Mesothelial cell of epicardium (in vitro differentiated cells): ENCODE results near the gene PGGHG. TPM values are rescaled to one million over a fixed set of nuclear protein-coding genes. Genes with fewer than 3 reads are reported as not detected.
"Not testable (repeated sequence)": the region's sequence is repeated elsewhere in the genome, so short reads cannot be mapped to it uniquely, and the experiment has no call there.

Source experiments
- DNase-seq, 2 experiments: peaks; one replicate each; pipeline ENCODE4 v3.0.0; 2021; ENCODE audit warnings: low spot score in 2 of 2; ENCODE audit not compliant: unreplicated experiment in 2 of 2
- H3K27ac Mint-ChIP-seq: 2 replicates; pipeline ENCODE4 v1.8.0; 2021; ENCODE audit warnings: mixed read lengths
- H3K27me3 Mint-ChIP-seq: 2 replicates; pipeline ENCODE4 v1.8.0; 2021; ENCODE audit warnings: low read depth, mixed read lengths
- H3K36me3 Mint-ChIP-seq: 2 replicates; pipeline ENCODE4 v1.8.0; 2021; ENCODE audit warnings: mixed read lengths
- H3K4me1 Mint-ChIP-seq: 2 replicates; pipeline ENCODE4 v1.8.0; 2021; ENCODE audit warnings: mixed read lengths
- H3K4me3 Mint-ChIP-seq: 2 replicates; pipeline ENCODE4 v1.8.0; 2021; ENCODE audit warnings: mild to moderate bottlenecking, moderate library complexity, mixed read lengths
- H3K9me3 Mint-ChIP-seq: 2 replicates; pipeline ENCODE4 v1.8.0; 2021; ENCODE audit warnings: mixed read lengths
- CTCF ChIP-seq: fragments of 200-600 bp; sonication (generic); IDR thresholded peaks from one replicate; pipeline ENCODE4 v1.5.0; 2021; ENCODE audit warnings: antibody characterized with exemption; ENCODE audit not compliant: unreplicated experiment
- total RNA-seq: library from RNA; stranded (reverse); gene quantifications from 3 replicates; pipeline ENCODE4 v1.2.1, GENCODE V29; 2021

The PGGHG gene
- total RNA-seq, 1 donor from 2014 or later: 103 TPM

DNA sequence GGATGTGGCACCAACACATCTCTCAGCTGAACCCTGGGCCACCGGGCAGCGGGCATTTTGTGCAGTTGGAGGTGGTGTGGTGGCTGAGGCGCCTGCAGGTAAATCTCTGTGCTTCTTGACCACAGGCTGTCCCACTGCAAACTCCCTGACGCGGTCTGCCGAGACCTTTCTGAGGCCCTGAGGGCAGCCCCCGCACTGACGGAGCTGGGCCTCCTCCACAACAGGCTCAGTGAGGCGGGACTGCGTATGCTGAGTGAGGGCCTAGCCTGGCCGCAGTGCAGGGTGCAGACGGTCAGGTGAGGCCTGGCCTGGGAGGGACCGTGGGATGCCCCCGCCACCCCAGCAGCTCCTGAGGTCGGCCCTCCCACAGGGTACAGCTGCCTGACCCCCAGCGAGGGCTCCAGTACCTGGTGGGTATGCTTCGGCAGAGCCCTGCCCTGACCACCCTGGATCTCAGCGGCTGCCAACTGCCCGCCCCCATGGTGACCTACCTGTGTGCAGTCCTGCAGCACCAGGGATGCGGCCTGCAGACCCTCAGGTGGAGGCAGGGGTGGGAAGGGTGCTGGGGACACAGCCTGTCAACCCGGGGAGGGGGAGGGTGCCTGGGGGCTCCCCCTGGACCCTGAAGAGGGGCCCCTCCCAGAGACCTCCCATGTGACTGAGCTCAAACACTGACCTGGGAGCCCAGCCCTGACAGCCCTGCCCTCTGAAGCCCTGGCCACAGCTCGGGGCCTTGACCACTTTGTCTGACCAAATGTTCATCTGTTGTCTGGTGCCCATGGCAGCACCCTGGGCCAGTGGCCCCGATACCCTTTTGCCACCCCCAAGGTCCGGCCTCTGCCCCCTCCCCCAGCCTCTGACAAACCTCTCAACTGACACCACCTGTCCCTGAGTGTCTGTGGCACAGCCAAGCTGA is 4.6 kb upstream of the PGGHG start:
- H3K27ac Mint-ChIP-seq: no peak overlapping the region

GRCh38 chr11:285021-285893 is 3.7 kb upstream of the PGGHG start:
- Mint-ChIP-seq H3K27ac (peak overlapping the region; percentile 50), H3K9me3 (no peaks in the 10 kb centered on the region), H3K36me3 (no peaks in the 10 kb centered on the region), H3K27me3 (peaks cover 12% of the 10 kb centered on the region), H3K4me3 (no peak overlapping the region), H3K4me1 (peaks cover 23% of the 10 kb centered on the region)
- no peak for DNase-seq
- TF ChIP-seq CTCF: no peak

More for the DNA sequence above, 4.6 kb upstream of the PGGHG start:
- TF ChIP-seq CTCF: no peak
- Mint-ChIP-seq H3K27me3 (peaks cover 12% of the 10 kb centered on the region), H3K4me1 (peaks cover 16% of the 10 kb centered on the region), H3K36me3 (no peaks in the 10 kb centered on the region), H3K4me3 (no peak overlapping the region), H3K9me3 (no peaks in the 10 kb centered on the region)
- no peak for DNase-seq

GRCh38 chr11:285894-286220 is 3.1 kb upstream of the PGGHG start:
- TF ChIP-seq CTCF: no peak
- H3K9me3 Mint-ChIP-seq: no peaks in the 10 kb centered on the region
- no peaks in the 10 kb centered on the region for H3K36me3 Mint-ChIP-seq
- no peak overlapping the region for H3K4me3 Mint-ChIP-seq
- H3K4me1 Mint-ChIP-seq: peaks cover 23% of the 10 kb centered on the region
- peaks cover 12% of the 10 kb centered on the region for H3K27me3 Mint-ChIP-seq
- no peak for DNase-seq
- H3K27ac Mint-ChIP-seq: no peak overlapping the region

- H3K4me3 Mint-ChIP-seq: peak overlapping the region; percentile 75
- not testable (repeated sequence) for H3K27ac Mint-ChIP-seq, H3K9me3 Mint-ChIP-seq, DNase-seq, H3K27me3 Mint-ChIP-seq, H3K36me3 Mint-ChIP-seq
- H3K4me1 Mint-ChIP-seq: peaks cover 29% of the 10 kb centered on the region
These were observed 1.7 kb upstream of the PGGHG start for GRCh38 chr11:286977-287820.

DNA sequence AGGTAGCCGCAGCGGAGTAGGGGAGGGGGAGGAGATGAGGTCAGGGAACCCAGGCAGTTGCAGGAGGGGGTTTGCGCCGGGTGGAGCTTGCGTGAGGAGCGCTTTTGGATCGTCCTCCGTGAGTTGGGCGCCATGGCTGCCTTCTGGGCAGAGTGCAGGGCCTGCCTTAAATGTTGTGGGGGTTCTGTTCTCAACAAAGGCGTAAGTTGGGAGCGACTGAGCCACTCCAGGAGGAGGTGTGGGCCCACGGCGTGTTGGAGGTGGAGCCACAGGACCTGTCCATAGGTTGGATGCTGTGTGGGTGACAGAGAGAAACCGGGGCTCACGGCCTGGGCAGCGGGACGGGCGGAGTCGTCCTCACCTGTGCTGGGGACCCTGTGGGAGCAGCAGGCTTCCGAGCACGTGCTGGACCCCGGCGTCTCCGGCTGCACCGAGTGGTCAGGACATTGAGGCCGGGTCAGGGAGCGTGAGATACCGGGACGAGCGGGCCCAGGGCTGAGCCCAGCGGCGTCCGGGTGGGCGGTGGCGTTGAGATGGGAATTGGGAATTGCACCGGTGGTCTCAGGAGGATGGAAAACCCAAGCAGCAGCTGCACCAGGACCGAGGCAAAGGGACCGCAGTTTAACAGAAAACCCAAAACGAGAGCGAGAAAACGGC is 977 bp upstream of the PGGHG start:
- no peaks in the 10 kb centered on the region for H3K9me3 Mint-ChIP-seq
- peaks cover 10% of the 10 kb centered on the region for H3K27me3 Mint-ChIP-seq
- no peak overlapping the region for H3K27ac Mint-ChIP-seq
- no peak for TF ChIP-seq CTCF
- H3K4me3 Mint-ChIP-seq: peak overlapping the region; percentile 75
- DNase-seq: no peak
- H3K4me1 Mint-ChIP-seq: peaks cover 29% of the 10 kb centered on the region
- H3K36me3 Mint-ChIP-seq: no peaks in the 10 kb centered on the region
